ENCODE measurements around the gene TPCN1. TPM values are rescaled to one million over a fixed set of nuclear protein-coding genes. Genes with fewer than 3 reads are reported as not detected.

TPCN1 gene
- total and polyA plus RNA-seq, 2 of the 8 experiments (the other 6 are each of a cell fraction or from before 2014, with no cell fraction given) = 14.9 to 21.4 TPM

DNA sequence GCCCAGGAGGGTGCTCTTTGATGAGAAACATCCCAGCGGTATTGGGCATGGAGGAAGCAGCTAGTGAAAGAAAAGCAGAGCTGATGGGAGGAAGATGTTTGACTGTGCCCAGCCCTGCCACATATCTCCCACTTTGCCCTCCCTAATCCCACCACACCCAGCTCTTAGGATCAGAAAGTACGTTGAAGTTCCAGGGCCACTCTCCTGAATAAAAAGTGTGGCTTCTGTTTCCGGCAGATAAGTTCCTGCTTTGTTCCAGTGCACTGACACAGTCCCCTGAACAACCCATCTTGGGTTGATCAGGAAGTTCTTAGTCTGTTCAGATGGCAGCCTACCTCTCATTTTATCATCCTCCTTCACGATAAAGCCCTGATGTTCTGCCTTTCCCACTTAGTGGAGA lies 16.5 kb downstream of the TPCN1 start:
- 90% methylated on average over 4 of the region's 4 CpGs; no CpG with 5 or more reads in 1 of the 2 experiments for WGBS, 2 experiments (ENCODE audit: extremely low coverage in 1 of 2, insufficient coverage in 1 of 2, insufficient read length in 1 of 2, insufficient replicate concordance in 2 of 2, low coverage in 1 of 2, low lambda C conversion rate in 2 of 2, missing lambda C conversion rate in 1 of 2)
- H3K4me3 ChIP-seq (ENCODE audit: extremely low read depth in 1 of 4, insufficient read depth in 2 of 4, low read depth in 3 of 4, low read length in 4 of 4) = no peak overlapping the region
- no peak overlapping the region for H3K56ac ChIP-seq (replicated peaks; ENCODE audit: insufficient read length, low read depth, low read length)
- no peaks in the 10 kb centered on the region for H3K36me3 ChIP-seq (ENCODE audit: control insufficient read depth in 2 of 4, insufficient read depth in 4 of 4, low read length in 3 of 4)
- no peaks in the 10 kb centered on the region; the same call in 1 of the 2 replicates for H3K23me2 ChIP-seq (ENCODE audit: low read depth, low read length)
- no peak overlapping the region for H4K91ac ChIP-seq (replicated peaks; ENCODE audit: insufficient read length, low read length)
- H3K23ac ChIP-seq (ENCODE audit: insufficient read length) = no peak overlapping the region
- no peaks in the 10 kb centered on the region; the same call in 1 of the 2 replicates for H3K79me1 ChIP-seq (ENCODE audit: low read depth, low read length)
- no peak for FAIRE-seq
- no peak overlapping the region for H3K9ac ChIP-seq (replicated peaks in 1 of 4; ENCODE audit: extremely low read depth in 1 of 4, low read depth in 3 of 4, low read length in 3 of 4)
- H3K9me3 ChIP-seq (ENCODE audit: insufficient read depth in 2 of 2, low read depth in 1 of 2, low read length in 1 of 2) = no peaks in the 10 kb centered on the region
- no peak overlapping the region for H2AFZ ChIP-seq (ENCODE audit: low read length)
- H3K4me1 ChIP-seq (replicated peaks in 1 of 4; ENCODE audit: control insufficient read depth in 3 of 4, insufficient read depth in 4 of 4, low read length in 3 of 4) = peaks cover 6 to 13% (median 9%) of the 10 kb centered on the region in 4 experiments
- no peak overlapping the region for H2BK15ac ChIP-seq (ENCODE audit: low read length)
- no peaks in the 10 kb centered on the region for H4K20me1 ChIP-seq (replicated peaks in 1 of 2; ENCODE audit: control insufficient read depth in 1 of 2, insufficient read depth in 2 of 2, low read length in 2 of 2)
- H4K8ac ChIP-seq (ENCODE audit: extremely low read depth, insufficient read depth, low read length) = no peak overlapping the region
- H3K4ac ChIP-seq (replicated peaks; ENCODE audit: insufficient read length, low read depth, low read length) = no peak overlapping the region
- ChIA-PET POLR2A (ENCODE audit: partially characterized antibody) (interaction anchor here (1.0 to 4.9 kb wide), 3 partner anchors 12 to 17 kb away, joined by 3 to 16 read pairs (median 3); partner anchors contain the start of gene TPCN1), CTCF (ENCODE audit: partially characterized antibody) (interaction anchor here (1.2 kb wide), 1 partner anchor 42 kb away, joined by 3 read pairs; no protein-coding TSS in a partner anchor)
- no peak overlapping the region for H3K14ac ChIP-seq (ENCODE audit: insufficient read length)
- H3K27me3 ChIP-seq (replicated peaks in 1 of 4; ENCODE audit: control insufficient read depth in 3 of 4, extremely low read depth in 1 of 4, insufficient read depth in 3 of 4, low read length in 3 of 4) = no peaks in the 10 kb centered on the region
- no peak for DNase-seq (ENCODE audit: low read depth in 1 of 2, low spot score in 2 of 2)
- no peak overlapping the region for H2BK5ac ChIP-seq (ENCODE audit: low read depth, low read length)
- H3K27ac ChIP-seq (ENCODE audit: low read depth, low read length) = no peak overlapping the region
- H3K79me2 ChIP-seq (ENCODE audit: control insufficient read depth in 1 of 2, insufficient read depth in 2 of 2, low read length in 2 of 2) = no peaks in the 10 kb centered on the region; a peak in 1 of 4 replicates
- no peak overlapping the region for H2AK5ac ChIP-seq (ENCODE audit: low read depth, low read length)
- H2BK20ac ChIP-seq (ENCODE audit: low read length) = no peak overlapping the region
- no peak overlapping the region for H2BK120ac ChIP-seq (replicated peaks; ENCODE audit: low read depth, low read length)
- H2BK12ac ChIP-seq (ENCODE audit: low read depth, low read length) = no peak overlapping the region
- TF ChIP-seq CHD2 (IDR thresholded peaks at IDR 0.05; ENCODE audit: low read length) (no peak), KDM5A (IDR thresholded peaks at IDR 0.05; ENCODE audit: low read length) (no peak)
- H3K4me2 ChIP-seq (ENCODE audit: insufficient read depth in 1 of 2, low read depth in 2 of 2, low read length in 2 of 2) = no peak overlapping the region
- no peak overlapping the region for H3K18ac ChIP-seq (ENCODE audit: extremely low read depth, low read length)
- H4K5ac ChIP-seq (ENCODE audit: insufficient read length, low read depth, low read length) = no peak overlapping the region

All from H1 (cell line).